ENCODE measurements around the gene RWDD1. TPM values are rescaled to one million over a fixed set of nuclear protein-coding genes. Genes with fewer than 3 reads are reported as not detected.

The RWDD1 gene
- total and polyA plus RNA-seq, 2 experiments from 2014 or later, result 41.0 to 48.8 TPM

DNA sequence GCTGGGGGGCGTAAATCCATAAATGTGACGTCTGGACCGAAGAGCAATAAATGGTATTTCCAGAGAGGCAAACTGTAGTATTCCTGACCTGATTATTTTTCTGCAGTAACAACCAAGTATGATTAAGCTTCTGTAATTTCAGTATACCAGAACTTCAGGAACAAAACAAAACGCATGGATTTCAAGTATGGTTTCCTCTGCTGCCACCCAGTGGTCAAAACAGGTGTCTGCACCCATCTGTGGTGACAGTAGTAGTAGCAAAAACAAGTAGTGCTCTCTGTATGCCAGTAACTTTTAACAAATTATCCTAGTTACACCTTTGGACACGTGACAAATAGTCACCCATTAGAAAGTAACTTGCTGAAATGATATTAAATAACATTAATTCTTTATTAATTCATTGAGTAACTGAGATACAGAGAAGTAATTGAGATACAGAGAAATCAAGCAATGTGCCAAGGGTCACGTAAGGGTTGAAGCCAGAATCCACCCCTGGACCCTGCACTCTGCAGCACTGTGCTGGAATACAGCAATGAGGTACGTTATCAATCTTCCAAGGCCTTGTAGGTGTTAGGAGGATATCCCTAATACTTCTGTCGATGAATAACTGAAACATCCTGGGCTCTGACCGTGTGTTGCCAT lies 9.8 kb upstream of the RWDD1 start:
- Histone ChIP-seq H4K20me1 (ENCODE audit: insufficient read depth, poor library complexity, severe bottlenecking) (no peaks in the 10 kb centered on the region), H2AFZ (peak overlapping the region; percentile 12), H3K9me2 (replicated peaks; ENCODE audit: insufficient read depth) (no peaks in the 10 kb centered on the region), H3K4me2 (no peak overlapping the region), H3K79me2 (no peaks in the 10 kb centered on the region), H3K4me3 (no peak overlapping the region), H3K36me3 (replicated peaks; ENCODE audit: insufficient read depth, low read depth) (no peaks in the 10 kb centered on the region), H3K27ac (no peak overlapping the region), H3K4me1 (ENCODE audit: insufficient read depth) (peaks cover 7% of the 10 kb centered on the region), H3K27me3 (no peaks in the 10 kb centered on the region), H3K9me3 (ENCODE audit: low read depth) (no peaks in the 10 kb centered on the region)
- TF ChIP-seq EZH2 (IDR thresholded peaks at IDR 0.05; ENCODE audit: borderline replicate concordance), result no peak
- TF ChIP-seq, protein P1, sequence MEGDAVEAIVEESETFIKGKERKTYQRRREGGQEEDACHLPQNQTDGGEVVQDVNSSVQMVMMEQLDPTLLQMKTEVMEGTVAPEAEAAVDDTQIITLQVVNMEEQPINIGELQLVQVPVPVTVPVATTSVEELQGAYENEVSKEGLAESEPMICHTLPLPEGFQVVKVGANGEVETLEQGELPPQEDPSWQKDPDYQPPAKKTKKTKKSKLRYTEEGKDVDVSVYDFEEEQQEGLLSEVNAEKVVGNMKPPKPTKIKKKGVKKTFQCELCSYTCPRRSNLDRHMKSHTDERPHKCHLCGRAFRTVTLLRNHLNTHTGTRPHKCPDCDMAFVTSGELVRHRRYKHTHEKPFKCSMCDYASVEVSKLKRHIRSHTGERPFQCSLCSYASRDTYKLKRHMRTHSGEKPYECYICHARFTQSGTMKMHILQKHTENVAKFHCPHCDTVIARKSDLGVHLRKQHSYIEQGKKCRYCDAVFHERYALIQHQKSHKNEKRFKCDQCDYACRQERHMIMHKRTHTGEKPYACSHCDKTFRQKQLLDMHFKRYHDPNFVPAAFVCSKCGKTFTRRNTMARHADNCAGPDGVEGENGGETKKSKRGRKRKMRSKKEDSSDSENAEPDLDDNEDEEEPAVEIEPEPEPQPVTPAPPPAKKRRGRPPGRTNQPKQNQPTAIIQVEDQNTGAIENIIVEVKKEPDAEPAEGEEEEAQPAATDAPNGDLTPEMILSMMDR (IDR thresholded peaks at IDR 0.05; ENCODE audit: poor library complexity), result peak; percentile 94
- WGBS (ENCODE audit: low lambda C conversion rate, missing lambda C conversion rate), result 44% methylated on average over 9 of the region's 9 CpGs
- DNase-seq (ENCODE audit: low spot score), result peak; percentile 81

DNA sequence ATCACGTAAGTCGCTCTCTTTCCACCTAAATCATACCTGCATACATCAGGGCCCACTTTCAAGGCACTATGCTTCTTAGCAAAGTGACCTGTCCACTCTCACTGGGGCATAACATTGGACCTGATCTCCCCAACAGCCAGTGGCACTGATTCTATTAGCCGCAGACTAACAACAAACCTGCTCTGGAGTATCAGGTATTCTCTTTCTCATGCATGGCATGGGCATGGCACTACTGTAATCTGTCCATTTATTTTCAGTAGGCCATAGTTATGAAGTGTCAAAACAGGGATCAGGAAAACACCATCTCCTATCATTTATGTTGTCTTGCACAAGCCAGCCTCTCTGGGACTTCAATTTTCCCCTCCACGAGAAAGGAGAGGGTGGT lies 9.3 kb upstream of the RWDD1 start:
- H3K27me3 ChIP-seq, result no peaks in the 10 kb centered on the region
- no peak overlapping the region for H3K4me2 ChIP-seq
- H4K20me1 ChIP-seq (ENCODE audit: insufficient read depth, poor library complexity, severe bottlenecking), result no peaks in the 10 kb centered on the region
- H3K27ac ChIP-seq, result peak overlapping the region; percentile 45
- H3K79me2 ChIP-seq, result no peaks in the 10 kb centered on the region
- H3K4me3 ChIP-seq, result no peak overlapping the region
- DNase-seq (ENCODE audit: low spot score), result no peak
- TF ChIP-seq EZH2phosphoT487 (IDR thresholded peaks at IDR 0.05; ENCODE audit: low read depth, severe bottlenecking, unreplicated experiment) (no peak), EZH2 (IDR thresholded peaks at IDR 0.05; ENCODE audit: borderline replicate concordance) (no peak)
- TF ChIP-seq, protein P1 (IDR thresholded peaks at IDR 0.05; ENCODE audit: poor library complexity), result no peak
- no peaks in the 10 kb centered on the region for H3K36me3 ChIP-seq (replicated peaks; ENCODE audit: insufficient read depth, low read depth)
- H3K9me3 ChIP-seq (ENCODE audit: low read depth), result no peaks in the 10 kb centered on the region
- no peaks in the 10 kb centered on the region for H3K9me2 ChIP-seq (replicated peaks; ENCODE audit: insufficient read depth)
- peaks cover 7% of the 10 kb centered on the region for H3K4me1 ChIP-seq (ENCODE audit: insufficient read depth)
- WGBS (ENCODE audit: low lambda C conversion rate, missing lambda C conversion rate), result 94% methylated on average over 4 of the region's 4 CpGs
- H2AFZ ChIP-seq, result peak overlapping the region; percentile 74

DNA sequence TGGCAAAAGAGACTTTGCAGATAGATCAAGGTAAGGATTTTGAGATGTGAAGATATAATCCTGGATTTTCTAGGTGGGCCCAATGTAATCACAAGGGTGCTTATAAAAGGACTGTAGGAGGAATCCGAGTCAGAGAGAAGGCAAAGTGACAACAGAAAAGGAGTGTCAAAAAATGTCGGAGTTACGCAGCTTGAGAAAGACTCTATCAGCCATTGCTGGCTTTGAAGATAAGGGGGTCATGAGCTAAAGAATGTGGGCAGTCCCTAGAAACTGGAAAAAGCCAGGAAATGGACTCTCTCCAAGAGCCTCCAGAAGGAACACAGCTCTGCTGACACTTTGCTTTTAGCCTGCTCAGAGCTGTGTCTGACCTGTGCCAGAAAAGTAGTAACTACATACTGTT lies 8.7 kb upstream of the RWDD1 start:
- 23% methylated on average over 3 of the region's 3 CpGs for WGBS (ENCODE audit: low lambda C conversion rate, missing lambda C conversion rate)
- Histone ChIP-seq H2AFZ (peak overlapping the region; percentile 74), H3K4me1 (ENCODE audit: insufficient read depth) (peaks cover 7% of the 10 kb centered on the region), H3K4me2 (peak overlapping the region; percentile 42), H3K36me3 (replicated peaks; ENCODE audit: insufficient read depth, low read depth) (no peaks in the 10 kb centered on the region), H3K4me3 (no peak overlapping the region), H3K27me3 (no peaks in the 10 kb centered on the region), H3K79me2 (no peaks in the 10 kb centered on the region), H3K9me3 (ENCODE audit: low read depth) (no peaks in the 10 kb centered on the region), H3K27ac (peak overlapping the region; percentile 45), H3K9me2 (replicated peaks; ENCODE audit: insufficient read depth) (no peaks in the 10 kb centered on the region), H4K20me1 (ENCODE audit: insufficient read depth, poor library complexity, severe bottlenecking) (no peaks in the 10 kb centered on the region)
- TF ChIP-seq EZH2phosphoT487 (IDR thresholded peaks at IDR 0.05; ENCODE audit: low read depth, severe bottlenecking, unreplicated experiment) (no peak), EZH2 (IDR thresholded peaks at IDR 0.05; ENCODE audit: borderline replicate concordance) (no peak)
- TF ChIP-seq, protein P1 (IDR thresholded peaks at IDR 0.05; ENCODE audit: poor library complexity), result no peak
- DNase-seq (ENCODE audit: low spot score), result peak; percentile 46
